WTC11 (cell line): ENCODE measurements around the gene FBXO21.

ENCODE experiments used
- CREM ChIP-seq: sonication (generic); formaldehyde crosslinking; IDR thresholded peaks from 2 replicates; pipeline ENCODE4 v1.8.1; 2022; ENCODE audit warnings: mild to moderate bottlenecking, missing genetic modification reagents, moderate library complexity
- TP53 ChIP-seq: sonication (generic); formaldehyde crosslinking; IDR thresholded peaks from 2 replicates; pipeline ENCODE4 v1.8.1; 2023; ENCODE audit warnings: mild to moderate bottlenecking, missing genetic modification reagents
- TF ChIP-seq, protein P1 (sequence below): sonication (generic); formaldehyde crosslinking; IDR thresholded peaks from 2 replicates; pipeline ENCODE4 v1.8.1; 2022; ENCODE audit warnings: missing genetic modification reagents, borderline replicate concordance
- TF ChIP-seq, protein P2 (sequence below): fragments of 200-600 bp; IDR thresholded peaks from 2 replicates; pipeline ENCODE4 v1.8.0; 2022; ENCODE audit warnings: antibody characterized with exemption

DNA sequence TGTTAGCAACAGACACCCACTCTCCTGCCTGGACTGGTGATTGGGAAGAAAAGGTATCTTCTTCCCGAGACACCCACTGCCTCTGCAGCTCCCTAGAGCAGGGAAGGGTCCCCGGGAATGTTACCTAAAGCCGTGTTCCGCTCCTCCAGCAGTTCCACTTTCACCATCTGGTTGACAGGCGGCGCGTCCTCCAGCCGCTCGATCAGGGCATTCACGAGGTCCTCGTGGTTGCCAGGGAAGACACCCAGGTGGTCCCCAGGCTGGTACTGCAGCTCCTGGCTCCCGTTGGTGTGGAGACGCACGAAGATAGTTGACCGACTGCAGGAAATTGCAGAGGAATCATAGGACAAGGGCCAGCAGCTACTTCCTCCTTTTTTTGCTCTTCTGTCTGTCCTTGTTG is 44.2 kb upstream of the FBXO21 start:
- no peak for TF ChIP-seq CREM (CRISPR knock-in tag)
- TF ChIP-seq, protein P1, sequence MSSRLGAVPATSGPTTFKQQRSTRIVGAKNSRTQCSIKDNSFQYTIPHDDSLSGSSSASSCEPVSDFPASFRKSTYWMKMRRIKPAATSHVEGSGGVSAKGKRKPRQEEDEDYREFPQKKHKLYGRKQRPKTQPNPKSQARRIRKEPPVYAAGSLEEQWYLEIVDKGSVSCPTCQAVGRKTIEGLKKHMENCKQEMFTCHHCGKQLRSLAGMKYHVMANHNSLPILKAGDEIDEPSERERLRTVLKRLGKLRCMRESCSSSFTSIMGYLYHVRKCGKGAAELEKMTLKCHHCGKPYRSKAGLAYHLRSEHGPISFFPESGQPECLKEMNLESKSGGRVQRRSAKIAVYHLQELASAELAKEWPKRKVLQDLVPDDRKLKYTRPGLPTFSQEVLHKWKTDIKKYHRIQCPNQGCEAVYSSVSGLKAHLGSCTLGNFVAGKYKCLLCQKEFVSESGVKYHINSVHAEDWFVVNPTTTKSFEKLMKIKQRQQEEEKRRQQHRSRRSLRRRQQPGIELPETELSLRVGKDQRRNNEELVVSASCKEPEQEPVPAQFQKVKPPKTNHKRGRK = no peak
- TF ChIP-seq, protein P2, sequence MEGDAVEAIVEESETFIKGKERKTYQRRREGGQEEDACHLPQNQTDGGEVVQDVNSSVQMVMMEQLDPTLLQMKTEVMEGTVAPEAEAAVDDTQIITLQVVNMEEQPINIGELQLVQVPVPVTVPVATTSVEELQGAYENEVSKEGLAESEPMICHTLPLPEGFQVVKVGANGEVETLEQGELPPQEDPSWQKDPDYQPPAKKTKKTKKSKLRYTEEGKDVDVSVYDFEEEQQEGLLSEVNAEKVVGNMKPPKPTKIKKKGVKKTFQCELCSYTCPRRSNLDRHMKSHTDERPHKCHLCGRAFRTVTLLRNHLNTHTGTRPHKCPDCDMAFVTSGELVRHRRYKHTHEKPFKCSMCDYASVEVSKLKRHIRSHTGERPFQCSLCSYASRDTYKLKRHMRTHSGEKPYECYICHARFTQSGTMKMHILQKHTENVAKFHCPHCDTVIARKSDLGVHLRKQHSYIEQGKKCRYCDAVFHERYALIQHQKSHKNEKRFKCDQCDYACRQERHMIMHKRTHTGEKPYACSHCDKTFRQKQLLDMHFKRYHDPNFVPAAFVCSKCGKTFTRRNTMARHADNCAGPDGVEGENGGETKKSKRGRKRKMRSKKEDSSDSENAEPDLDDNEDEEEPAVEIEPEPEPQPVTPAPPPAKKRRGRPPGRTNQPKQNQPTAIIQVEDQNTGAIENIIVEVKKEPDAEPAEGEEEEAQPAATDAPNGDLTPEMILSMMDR = no peak
- TF ChIP-seq TP53 = no peak
